Endothelial cell of umbilical vein (primary cell): ENCODE results near the gene MYLK. TPM values are rescaled to one million over a fixed set of nuclear protein-coding genes. Genes with fewer than 3 reads are reported as not detected.

ENCODE experiments used
- BruUV-seq: library from RNA; stranded (reverse); fragments of 400-500 nt; replicated peaks from 2 replicates; lab custom pipeline; 2021; lab: Mats Ljungman, UMichigan
- CTCF ChIA-PET: fragments of 300-600, 350-600 bp; sonication (Branson Sonifier 250); formaldehyde crosslinking; loops from one replicate; lab custom pipeline; 2021; ENCODE audit warnings: antibody characterized with exemption, inconsistent platforms; lab: Charles Lee
- POLR2A ChIA-PET: fragments of 300-600, 350-600 bp; sonication (Branson Sonifier 250); formaldehyde crosslinking; loops from one replicate; lab custom pipeline; 2021; ENCODE audit warnings: antibody characterized with exemption, inconsistent platforms; lab: Charles Lee
- DNase-seq: peaks from one replicate; pipeline ENCODE4 v3.0.0-alpha.2; 2011; ENCODE audit warnings: low read depth, low spot score
- FAIRE-seq: peaks from 2 replicates; lab custom pipeline; 2011; peaks lifted over from hg19 to GRCh38; lab: Jason Lieb, UNC
- H2AFZ ChIP-seq: 2 replicates; pipeline ENCODE4 v1.6.0; 2012; ENCODE audit warnings: low read depth, low read length, control low read depth, inconsistent platforms
- H3K27ac ChIP-seq: 2 replicates; pipeline ENCODE4 v1.5.1; 2011; ENCODE audit warnings: low read depth, mild to moderate bottlenecking, control low read depth, low read length, moderate library complexity; ENCODE audit not compliant: insufficient read depth
- H3K27me3 ChIP-seq, 2 experiments: 2 replicates each; pipeline versions ENCODE4 v1.6.0 to v1.6.1; 2011; ENCODE audit warnings: low read length in 2 of 2, mixed read lengths in 1 of 2; ENCODE audit not compliant: control insufficient read depth in 2 of 2, insufficient read depth in 2 of 2
- H3K36me3 ChIP-seq, 2 experiments: 2 replicates in 1 of 2; 3 replicates in 1 of 2; pipeline ENCODE4 v1.5.1; 2011; ENCODE audit warnings: low read length in 2 of 2, mild to moderate bottlenecking in 1 of 2, moderate library complexity in 1 of 2; ENCODE audit not compliant: control insufficient read depth in 2 of 2, insufficient read depth in 2 of 2; ENCODE audit errors: extremely low read depth in 1 of 2
- H3K4me1 ChIP-seq: 3 replicates; pipeline ENCODE4 v1.5.1; 2011; ENCODE audit warnings: mild to moderate bottlenecking, low read length; ENCODE audit not compliant: control insufficient read depth, insufficient read depth; ENCODE audit errors: extremely low read depth
- H3K4me2 ChIP-seq: 2 replicates; pipeline ENCODE4 v1.6.1; 2011; ENCODE audit warnings: low read length, control low read depth, mixed read lengths; ENCODE audit not compliant: insufficient read depth
- H3K4me3 ChIP-seq, 3 experiments: fragments of 200-600 bp in 1 of 3; sonication (generic), shearing (Covaris generic) in 1 of 3; replicated peaks in 1 of 3; 2 replicates each; pipeline ENCODE4 v1.5.1; 2011 to 2016; ENCODE audit warnings: control low read depth in 3 of 3, low read length in 3 of 3, mild to moderate bottlenecking in 2 of 3, inconsistent platforms in 1 of 3, low read depth in 1 of 3, moderate library complexity in 1 of 3; ENCODE audit not compliant: insufficient read depth in 1 of 3
- H3K79me2 ChIP-seq: 2 replicates; pipeline ENCODE4 v1.6.0; 2012; ENCODE audit warnings: low read length, inconsistent platforms; ENCODE audit not compliant: control insufficient read depth, insufficient read depth
- H3K9ac ChIP-seq: replicated peaks from 2 replicates; pipeline ENCODE3; 2011; ENCODE audit warnings: low read length, control low read depth; ENCODE audit not compliant: insufficient read depth; ENCODE audit errors: extremely low read depth
- H3K9me1 ChIP-seq: replicated peaks from 3 replicates; pipeline ENCODE4 v1.6.0; 2011; ENCODE audit warnings: mild to moderate bottlenecking, low read length; ENCODE audit not compliant: control insufficient read depth, insufficient read depth; ENCODE audit errors: extremely low read depth
- H3K9me3 ChIP-seq: replicated peaks from 2 replicates; pipeline ENCODE4 v1.5.1; 2012; ENCODE audit warnings: low read length, inconsistent platforms; ENCODE audit not compliant: control insufficient read depth, insufficient read depth
- H4K20me1 ChIP-seq: replicated peaks from 2 replicates; pipeline ENCODE3; 2011; ENCODE audit warnings: mild to moderate bottlenecking, low read length; ENCODE audit not compliant: control insufficient read depth, insufficient read depth; ENCODE audit errors: extremely low read depth
- CTCF ChIP-seq, 2 donors: IDR thresholded peaks; 1 replicate in 1 of 2; 2 replicates in 1 of 2; pipeline ENCODE4 v1.5.1; 2011; ENCODE audit warnings: low read length in 2 of 2, mild to moderate bottlenecking in 2 of 2, moderate library complexity in 2 of 2, control low read depth in 1 of 2, inconsistent platforms in 1 of 2, low read depth in 1 of 2; ENCODE audit not compliant: insufficient read depth in 1 of 2; ENCODE audit errors: extremely low read depth in 1 of 2
- EZH2 ChIP-seq: IDR thresholded peaks from 2 replicates; pipeline ENCODE4 v1.6.1; 2012; ENCODE audit warnings: borderline replicate concordance, low read depth, mild to moderate bottlenecking, moderate library complexity, low read length, inconsistent platforms; ENCODE audit not compliant: severe bottlenecking
- FOS ChIP-seq: IDR thresholded peaks from 2 replicates; pipeline ENCODE4 v1.6.1; 2011; ENCODE audit warnings: mild to moderate bottlenecking, low read length, moderate library complexity, borderline replicate concordance; ENCODE audit not compliant: insufficient read depth
- GATA2 ChIP-seq: IDR thresholded peaks from 2 replicates; pipeline ENCODE4 v1.7.0; 2011; ENCODE audit warnings: low read depth, mild to moderate bottlenecking, moderate library complexity, mixed read lengths, low read length; ENCODE audit not compliant: insufficient read length, insufficient read depth
- JUN ChIP-seq: IDR thresholded peaks from 2 replicates; pipeline ENCODE4 v1.6.1; 2011; ENCODE audit warnings: borderline replicate concordance, low read depth; ENCODE audit not compliant: insufficient read length, insufficient read depth
- MYC ChIP-seq: IDR thresholded peaks from one replicate; pipeline ENCODE4 v1.6.1; 2011; ENCODE audit warnings: mild to moderate bottlenecking, low read depth, low read length
- POLR2A ChIP-seq: IDR thresholded peaks from 2 replicates; pipeline ENCODE4 v1.6.1; 2012; ENCODE audit warnings: low read depth, mild to moderate bottlenecking, control low read depth, low read length
- POLR2AphosphoS5 ChIP-seq: IDR thresholded peaks from 2 replicates; pipeline ENCODE4 v1.6.1; 2012; ENCODE audit warnings: low read depth, mild to moderate bottlenecking, control low read depth, low read length, moderate library complexity; ENCODE audit not compliant: insufficient read depth
- dilution Hi-C: fragments of 300-500 bp; cut with MboI; formaldehyde crosslinking; loops from one replicate; pipeline ENCODE4 v1.15.0; 2019; ENCODE audit warnings: low sequenced_read_pairs; ENCODE audit not compliant: extremely low pct_ligation_motif_present
- intact Hi-C: fragments of 100-400 bp; cut with micrococcal nuclease; formaldehyde crosslinking; loops from one replicate; pipeline ENCODE4 v1.10.0; 2022
- polyA plus RNA-seq, 4 experiments: library from polyadenylated mRNA; depleted of rRNA in 3 of 4; stranded (reverse) in 3 of 4; unstranded in 1 of 4; fragments of >200 nt; gene quantifications; 2 replicates each; pipeline versions ENCODE4 v1.2.1 to v1.2.3, GENCODE V29; 2011 to 2012; ENCODE audit warnings: missing spikeins in 1 of 4
- total RNA-seq: library from RNA; stranded (reverse); gene quantifications from 2 replicates; pipeline ENCODE4 v1.2.3, GENCODE V29; 2021
- TF ChIP-seq, protein P1 (sequence below): IDR thresholded peaks from 2 replicates; pipeline ENCODE4 v1.6.1; 2011; ENCODE audit not compliant: insufficient read depth, insufficient read length

The MYLK gene
- total and polyA plus RNA-seq, 2 donors (not counting 3 experiments of a cell fraction or from before 2014, with no cell fraction given), result 10.0 to 22.2 TPM

GRCh38 chr3:123766193-123767008 is 117.7 kb downstream of the MYLK start:
- Histone ChIP-seq H3K9me3 (no peaks in the 10 kb centered on the region), H3K9me1 (no peaks in the 10 kb centered on the region), H4K20me1 (no peaks in the 10 kb centered on the region), H3K27me3 (peaks cover 2% of the 10 kb centered on the region in 2 experiments), H2AFZ (no peak overlapping the region), H3K9ac (no peak overlapping the region), H3K36me3 (no peaks in the 10 kb centered on the region), H3K27ac (no peak overlapping the region), H3K79me2 (no peaks in the 10 kb centered on the region), H3K4me2 (no peak overlapping the region), H3K4me3 (no peak overlapping the region), H3K4me1 (no peaks in the 10 kb centered on the region)
- TF ChIP-seq CTCF (IDR thresholded peaks at IDR 0.05; ENCODE audit: extremely low read depth in 1 of 2, insufficient read depth in 1 of 2, low read depth in 1 of 2, low read length in 2 of 2) (no peak), JUN (no peak), GATA2 (no peak), POLR2AphosphoS5 (no peak), POLR2A (no peak), FOS (no peak), MYC (no peak), EZH2 (no peak)
- TF ChIP-seq, protein P1, sequence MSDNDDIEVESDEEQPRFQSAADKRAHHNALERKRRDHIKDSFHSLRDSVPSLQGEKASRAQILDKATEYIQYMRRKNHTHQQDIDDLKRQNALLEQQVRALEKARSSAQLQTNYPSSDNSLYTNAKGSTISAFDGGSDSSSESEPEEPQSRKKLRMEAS, result no peak
- intact Hi-C loops, result no loop called here
- BruUV-seq, result no TSS peak
- ChIA-PET POLR2A (no interaction called here), CTCF (interaction anchor here (0.8 kb wide), 1 partner anchor 8 kb away, joined by 3 read pairs; no protein-coding TSS in a partner anchor)
- FAIRE-seq, result no peak
- dilution Hi-C loops, result no loop called here
- no peak for DNase-seq
